GM12875 (cell line): ENCODE data around the gene XG.

Experiments
- H3K4me3 ChIP-seq: one replicate; pipeline ENCODE4 v1.5.1; 2011; ENCODE audit warnings: low read depth, low read length, control low read depth
- CTCF ChIP-seq: IDR thresholded peaks from 2 replicates; pipeline ENCODE4 v1.5.1; 2011; ENCODE audit warnings: low read depth, mild to moderate bottlenecking, control low read depth, inconsistent platforms, low read length, moderate library complexity, borderline replicate concordance; ENCODE audit not compliant: insufficient read depth

Gene XG

GRCh38 chrX:2831471-2832228, 79.8 kb downstream of the XG start:
- TF ChIP-seq CTCF, result no peak

GRCh38 chrX:2837961-2838360, 86.1 kb downstream of the XG start:
- no peak for TF ChIP-seq CTCF
- no peak overlapping the region for H3K4me3 ChIP-seq

More at GRCh38 chrX:2831471-2832228, 79.8 kb downstream of the XG start:
- no peak overlapping the region for H3K4me3 ChIP-seq

- no peak for TF ChIP-seq CTCF
- no peak overlapping the region for H3K4me3 ChIP-seq
These were observed 89.1 kb downstream of the XG start for GRCh38 chrX:2840961-2841360.

GRCh38 chrX:2841537-2841936, 89.7 kb downstream of the XG start:
- no peak for TF ChIP-seq CTCF
- no peak overlapping the region for H3K4me3 ChIP-seq

- no peak overlapping the region for H3K4me3 ChIP-seq
- no peak for TF ChIP-seq CTCF
These were observed 95.2 kb downstream of the XG start for GRCh38 chrX:2846992-2847391.

GRCh38 chrX:2848871-2849301, 97.0 kb downstream of the XG start:
- TF ChIP-seq CTCF, result no peak
- no peak overlapping the region for H3K4me3 ChIP-seq

- no peak overlapping the region for H3K4me3 ChIP-seq
- no peak for TF ChIP-seq CTCF
These were observed 103.1 kb downstream of the XG start for GRCh38 chrX:2854918-2855317.
